ENCODE results near the gene SLC4A8. TPM values are rescaled to one million over a fixed set of nuclear protein-coding genes. Genes with fewer than 3 reads are reported as not detected.

The SLC4A8 gene
- total RNA-seq, 2 donors from 2014 or later: 2.4 to 14.4 TPM

DNA sequence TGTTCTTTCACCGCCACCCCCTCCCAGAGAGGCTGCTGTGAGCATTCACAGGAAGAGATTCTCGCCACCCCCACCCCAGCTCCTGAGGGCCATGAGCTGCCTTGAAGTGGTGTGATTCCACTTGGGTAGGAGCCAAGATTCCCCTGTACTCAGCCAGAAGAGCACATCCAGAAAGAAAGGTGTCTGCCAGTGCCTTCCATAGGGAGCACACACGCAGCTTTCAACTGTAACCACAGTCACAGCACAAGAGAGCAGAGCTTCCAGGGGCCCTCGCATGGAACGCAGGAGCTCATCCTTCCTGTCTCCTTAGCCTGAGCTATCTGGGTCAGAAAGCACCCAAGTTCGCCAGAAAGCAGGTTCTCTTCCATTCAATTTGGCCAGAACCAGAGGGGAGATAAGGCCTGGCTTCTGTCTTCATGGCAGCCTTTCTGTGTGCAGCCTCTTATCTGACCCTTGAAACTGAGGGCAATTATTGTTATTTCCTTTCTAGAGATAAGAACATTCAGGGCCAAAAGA lies 99.8 kb downstream of the SLC4A8 start:
- ATAC-seq (no peak), DNase-seq (ENCODE audit: low spot score in 2 of 2) (no peak)
- no peaks in the 10 kb centered on the region for H3K9me3 Mint-ChIP-seq
- no peak overlapping the region for H3K27ac Mint-ChIP-seq
- H3K36me3 Mint-ChIP-seq: no peaks in the 10 kb centered on the region

DNA sequence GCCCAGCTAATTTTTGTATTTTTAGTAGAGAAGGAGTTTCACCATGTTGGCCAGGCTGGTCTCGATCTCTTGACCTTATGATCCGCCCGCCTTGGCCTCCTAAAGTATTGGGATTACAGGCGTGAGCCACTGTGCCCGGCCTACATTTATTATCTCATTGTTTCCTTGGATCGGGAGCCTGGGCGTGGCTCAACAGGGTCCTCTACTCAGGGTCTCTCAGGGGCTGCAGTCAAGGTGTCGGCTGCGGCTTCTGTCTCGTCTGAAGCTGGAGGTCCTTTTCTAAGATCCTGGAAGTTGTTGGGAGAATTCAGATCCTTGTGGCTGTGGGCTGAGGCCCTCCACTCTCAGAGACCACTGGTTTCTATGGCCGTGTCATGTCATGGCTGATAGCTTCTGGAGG lies 100.9 kb downstream of the SLC4A8 start:
- ATAC-seq: no peak
- no peaks in the 10 kb centered on the region for H3K36me3 Mint-ChIP-seq
- H3K9me3 Mint-ChIP-seq: no peaks in the 10 kb centered on the region
- no peak for DNase-seq (ENCODE audit: low spot score in 2 of 2)
- no peak overlapping the region for H3K27ac Mint-ChIP-seq

DNA sequence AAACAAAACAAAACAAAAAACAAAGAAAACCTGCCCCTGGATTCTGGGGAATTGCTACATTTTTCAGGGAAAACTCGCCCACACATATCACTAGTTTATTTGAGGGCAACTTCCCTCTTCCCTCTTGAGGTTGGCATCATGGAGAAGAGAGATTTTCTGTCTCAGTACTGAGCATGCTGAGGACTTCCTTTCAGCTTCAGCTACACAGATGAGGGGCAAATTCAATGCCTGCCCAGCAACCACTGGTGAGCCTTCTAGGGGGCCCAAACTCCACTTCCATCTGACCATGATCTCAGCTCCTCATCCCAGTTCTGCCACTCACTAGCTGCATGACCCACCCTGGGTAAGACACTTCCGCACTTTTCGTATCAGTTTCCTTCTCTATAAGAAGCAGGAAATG lies 103.3 kb downstream of the SLC4A8 start:
- DNase-seq (ENCODE audit: low spot score in 2 of 2): no peak
- ATAC-seq: no peak
- H3K27ac Mint-ChIP-seq: no peak overlapping the region
- no peaks in the 10 kb centered on the region for H3K9me3 Mint-ChIP-seq
- H3K36me3 Mint-ChIP-seq: no peaks in the 10 kb centered on the region

DNA sequence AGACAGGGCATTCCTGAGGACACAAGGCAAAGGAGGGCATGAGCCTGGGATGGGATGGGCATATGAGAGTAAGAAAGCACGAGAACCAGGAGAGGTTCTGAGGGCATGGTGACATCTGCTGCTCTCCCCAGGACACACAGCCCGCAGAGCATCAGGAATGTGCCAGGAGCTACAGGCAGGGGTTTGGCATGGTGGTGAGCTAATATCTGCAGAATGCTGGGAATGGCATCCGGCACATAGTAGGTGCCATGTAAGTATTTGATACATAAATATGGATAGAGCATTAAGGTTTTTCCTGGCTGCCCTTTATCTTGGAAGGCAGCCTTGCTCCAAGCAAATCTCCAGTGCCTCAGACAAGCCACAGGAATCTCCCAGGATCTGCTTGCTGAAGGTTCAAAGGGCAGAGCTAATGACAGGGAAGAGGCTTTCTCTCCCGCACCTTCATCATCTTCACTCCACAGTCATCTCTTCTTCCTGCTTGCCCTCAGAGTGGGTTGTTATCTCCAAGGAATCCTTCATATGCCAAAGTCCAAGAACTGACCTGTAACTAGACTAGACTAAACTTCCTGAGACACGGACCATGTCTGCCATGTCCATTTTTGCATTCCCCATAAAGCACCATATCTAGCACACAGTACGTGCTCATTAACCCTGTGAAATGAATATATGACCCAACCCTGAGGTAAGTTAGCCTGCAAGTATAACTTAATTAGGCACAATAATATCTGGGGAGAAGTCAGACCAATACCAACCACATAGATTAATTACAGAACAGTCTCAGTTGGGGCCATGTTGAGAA lies 104.4 kb downstream of the SLC4A8 start:
- no peak overlapping the region for H3K27ac Mint-ChIP-seq
- ATAC-seq (no peak), DNase-seq (ENCODE audit: low spot score in 2 of 2) (no peak)
- no peaks in the 10 kb centered on the region for H3K9me3 Mint-ChIP-seq
- no peaks in the 10 kb centered on the region for H3K36me3 Mint-ChIP-seq

DNA sequence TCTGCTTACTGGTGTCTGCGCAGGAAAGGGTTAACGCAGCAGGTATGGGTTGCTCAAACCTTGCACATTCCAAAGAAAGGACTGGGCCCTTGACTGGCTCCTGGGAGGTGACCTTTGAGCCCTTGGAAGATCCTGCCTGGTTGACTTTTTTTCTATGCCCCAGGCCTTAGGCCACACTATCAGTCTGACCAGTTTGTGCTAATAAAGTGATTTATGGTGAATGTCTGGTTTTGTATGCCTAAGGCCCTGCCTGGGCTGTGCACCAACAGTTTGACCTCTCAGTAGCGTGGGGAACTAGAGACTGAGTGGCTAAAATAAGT lies 105.0 kb downstream of the SLC4A8 start:
- no peak for ATAC-seq
- Mint-ChIP-seq H3K36me3 (no peaks in the 10 kb centered on the region), H3K27ac (no peak overlapping the region), H3K9me3 (no peaks in the 10 kb centered on the region)
- DNase-seq (ENCODE audit: low spot score in 2 of 2): no peak

DNA sequence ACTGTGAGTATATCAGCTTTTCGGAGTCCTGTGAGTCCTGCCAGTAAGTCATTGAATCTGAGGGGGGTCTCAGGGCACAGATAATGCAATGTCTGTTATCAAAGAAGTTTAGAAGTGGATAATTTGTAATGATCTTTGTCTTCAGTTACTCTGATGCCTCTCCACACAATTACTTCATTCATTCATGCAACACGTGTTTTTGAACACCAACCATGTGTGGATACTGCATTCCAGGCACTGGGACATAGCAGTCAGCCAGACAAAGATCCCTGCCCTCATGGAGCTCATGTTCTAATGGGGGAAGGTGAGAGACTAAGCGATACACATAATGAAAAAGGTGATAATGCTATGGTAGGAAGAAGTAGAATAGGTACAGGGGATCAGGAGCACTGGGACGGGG lies 105.6 kb downstream of the SLC4A8 start:
- Mint-ChIP-seq H3K27ac (no peak overlapping the region), H3K36me3 (no peaks in the 10 kb centered on the region), H3K9me3 (no peaks in the 10 kb centered on the region)
- DNase-seq (ENCODE audit: low spot score in 2 of 2): no peak
- no peak for ATAC-seq

DNA sequence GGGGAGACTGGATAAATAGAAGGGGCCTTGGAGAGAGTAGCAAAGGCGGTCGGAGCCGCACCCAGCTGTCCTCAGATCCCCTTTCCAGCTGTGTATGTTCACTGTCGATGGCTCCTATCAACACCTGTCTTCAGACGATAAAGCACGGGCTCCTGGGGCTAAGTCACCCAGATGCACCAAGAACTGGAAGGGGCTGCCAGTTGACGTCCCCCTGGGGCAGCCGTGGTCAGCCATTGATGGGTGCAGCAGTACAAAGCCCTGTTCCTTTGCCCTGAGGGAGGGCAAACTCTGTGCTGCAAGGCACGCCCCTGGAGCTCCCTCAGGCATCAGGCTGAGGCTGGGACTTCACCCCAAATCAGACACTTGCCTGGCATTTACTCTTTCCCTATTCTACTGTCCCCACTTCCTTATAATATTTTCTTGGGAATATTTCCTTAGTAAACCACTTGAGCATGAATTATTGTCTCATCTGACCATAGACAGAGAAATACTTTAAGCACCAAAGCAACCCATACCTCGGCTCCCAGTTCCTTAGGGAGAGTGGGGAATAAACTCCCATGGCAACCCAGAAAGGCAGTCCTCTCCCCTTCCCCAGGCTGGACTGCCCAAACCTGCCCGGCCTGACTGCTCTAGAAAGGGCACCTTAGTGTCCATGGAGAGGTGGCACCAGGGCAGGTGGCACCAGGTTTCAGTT lies 106.8 kb downstream of the SLC4A8 start:
- Mint-ChIP-seq H3K9me3 (no peaks in the 10 kb centered on the region), H3K27ac (no peak overlapping the region), H3K36me3 (no peaks in the 10 kb centered on the region)
- no peak for ATAC-seq
- no peak for DNase-seq (ENCODE audit: low spot score in 2 of 2)

DNA sequence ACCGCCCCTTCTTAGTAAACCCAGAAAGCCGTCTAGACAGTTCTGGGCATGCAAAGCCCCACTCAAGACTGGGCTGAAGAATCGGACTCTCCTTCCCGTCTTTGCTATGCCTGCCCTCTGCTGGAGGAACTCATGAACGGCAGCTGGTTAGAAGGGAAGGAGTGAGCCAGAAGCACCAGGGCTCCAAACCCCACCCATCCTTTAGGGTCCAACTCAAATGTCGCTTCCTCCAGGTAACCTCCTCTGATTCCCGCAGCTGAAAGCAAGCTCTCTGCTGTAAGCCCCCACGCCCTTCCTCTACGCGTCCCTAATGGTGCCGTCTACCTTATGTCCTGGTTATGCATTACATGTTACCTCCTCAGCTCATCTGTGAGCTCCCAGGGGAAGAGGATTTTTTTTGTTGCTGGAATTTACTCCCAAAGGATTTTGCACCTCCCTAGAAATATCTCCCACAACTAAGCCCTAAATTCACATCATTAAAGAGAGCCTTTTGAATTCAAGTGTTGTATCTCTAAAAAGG lies 107.4 kb downstream of the SLC4A8 start:
- no peak overlapping the region for H3K27ac Mint-ChIP-seq
- peak; percentile 68 to 81 for DNase-seq (ENCODE audit: low spot score in 2 of 2)
- no peaks in the 10 kb centered on the region for H3K36me3 Mint-ChIP-seq
- ATAC-seq: peak; percentile 88
- no peaks in the 10 kb centered on the region for H3K9me3 Mint-ChIP-seq

DNA sequence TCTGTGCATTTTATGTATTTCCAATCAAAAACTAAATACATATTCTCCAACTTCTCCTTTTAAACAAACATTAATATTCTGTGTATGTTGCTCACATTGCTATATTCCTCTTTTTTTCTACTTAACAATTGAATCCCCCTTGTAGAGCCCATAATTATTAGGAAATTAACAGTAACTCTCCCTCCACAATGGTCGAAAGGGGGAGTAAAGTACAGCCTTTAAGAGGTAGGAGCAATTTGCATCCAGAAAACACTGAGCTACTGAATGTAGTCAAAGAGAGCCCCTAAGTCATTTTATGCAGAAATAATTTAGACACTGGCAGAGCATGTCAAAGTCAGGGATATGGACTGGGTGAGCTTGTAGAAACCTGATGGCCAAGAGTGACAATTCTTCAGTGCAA lies 109.2 kb downstream of the SLC4A8 start:
- no peak overlapping the region for H3K27ac Mint-ChIP-seq
- DNase-seq (ENCODE audit: low spot score in 2 of 2) (no peak), ATAC-seq (no peak)
- H3K9me3 Mint-ChIP-seq: no peaks in the 10 kb centered on the region
- no peaks in the 10 kb centered on the region for H3K36me3 Mint-ChIP-seq

DNA sequence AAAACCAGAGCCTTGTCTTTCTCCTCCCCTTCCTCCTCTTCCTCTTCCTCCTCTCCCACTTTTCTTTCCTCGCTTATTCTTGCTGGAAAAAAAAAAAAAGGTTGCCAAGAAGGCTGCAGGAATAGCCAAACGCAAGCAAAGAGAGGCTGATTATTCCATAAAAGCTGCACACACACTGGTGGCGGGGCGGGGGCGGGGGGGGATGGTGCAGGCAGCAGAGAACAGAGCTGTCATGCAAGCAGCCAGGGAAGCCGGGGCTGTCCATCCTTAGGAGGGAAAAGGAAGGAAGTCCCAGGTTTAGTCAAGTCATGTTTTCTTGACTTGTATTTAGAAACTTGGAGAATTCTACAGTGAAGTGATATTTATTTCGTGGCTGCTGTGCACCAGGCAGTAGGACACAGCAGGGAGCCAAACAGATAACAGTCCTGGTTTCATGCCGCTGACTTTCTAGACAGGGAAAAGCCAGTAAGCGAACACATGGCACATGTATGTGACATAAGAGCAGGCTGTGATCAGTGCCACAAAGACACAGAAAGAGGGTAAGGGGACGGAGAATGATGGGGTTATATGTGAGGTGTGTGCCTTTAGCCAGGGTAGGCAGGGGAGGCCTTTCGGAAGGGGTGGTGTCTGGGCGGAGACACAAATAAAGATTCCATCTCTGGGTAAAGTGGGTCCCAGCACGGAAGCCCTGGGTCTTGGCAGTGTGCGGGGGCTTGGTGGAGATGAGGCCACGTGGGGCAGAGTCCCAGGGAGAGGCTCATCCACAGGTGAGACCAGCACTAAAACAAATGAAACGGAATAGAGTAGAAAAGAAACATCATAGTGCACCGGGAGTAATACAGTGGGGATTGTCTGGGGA lies 109.8 kb downstream of the SLC4A8 start:
- no peak overlapping the region for H3K27ac Mint-ChIP-seq
- DNase-seq (ENCODE audit: low spot score in 2 of 2): no peak
- no peaks in the 10 kb centered on the region for H3K36me3 Mint-ChIP-seq
- no peaks in the 10 kb centered on the region for H3K9me3 Mint-ChIP-seq
- ATAC-seq: no peak

DNA sequence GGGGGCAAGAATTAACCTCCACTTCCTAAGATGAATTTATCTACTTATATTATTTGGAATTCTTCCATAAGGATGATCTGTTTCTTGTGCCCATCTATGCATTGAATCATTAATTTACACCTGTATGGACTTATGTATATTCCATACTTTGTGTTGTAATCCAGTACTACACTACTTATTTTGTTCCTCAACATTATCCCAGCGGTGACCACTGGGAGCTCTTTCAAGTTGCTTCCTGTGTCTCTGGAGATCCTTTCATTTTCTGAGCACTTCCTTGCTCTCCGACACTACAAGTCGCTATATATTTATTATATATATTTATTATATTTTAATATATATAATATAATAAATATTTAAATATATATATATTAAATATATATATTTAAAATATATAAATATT lies 111.5 kb downstream of the SLC4A8 start:
- no peaks in the 10 kb centered on the region for H3K36me3 Mint-ChIP-seq
- no peak overlapping the region for H3K27ac Mint-ChIP-seq
- DNase-seq (ENCODE audit: low spot score in 2 of 2) (no peak), ATAC-seq (no peak)
- no peaks in the 10 kb centered on the region for H3K9me3 Mint-ChIP-seq

DNA sequence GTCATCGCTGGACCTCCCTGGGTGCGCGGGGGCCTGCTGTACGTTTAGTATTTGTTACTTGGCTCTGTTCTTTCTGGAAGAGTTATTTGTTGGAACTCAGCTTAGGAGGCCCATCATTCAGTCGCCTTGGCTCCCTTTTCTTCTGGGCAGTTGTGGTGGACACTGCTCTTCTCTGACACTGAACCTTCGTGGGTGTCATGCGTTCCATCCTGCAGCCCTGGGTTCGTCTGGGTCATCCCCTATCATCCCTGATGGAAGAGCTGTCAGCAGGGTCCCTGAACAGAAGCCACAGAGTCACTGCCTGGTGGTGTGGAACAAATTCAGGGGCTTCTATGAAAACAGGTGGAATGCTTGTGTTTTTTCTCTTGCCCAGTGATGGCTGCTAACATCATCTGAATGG lies 113.5 kb downstream of the SLC4A8 start:
- ATAC-seq (no peak), DNase-seq (ENCODE audit: low spot score in 2 of 2) (no peak)
- Mint-ChIP-seq H3K27ac (no peak overlapping the region), H3K36me3 (no peaks in the 10 kb centered on the region), H3K9me3 (no peaks in the 10 kb centered on the region)

DNA sequence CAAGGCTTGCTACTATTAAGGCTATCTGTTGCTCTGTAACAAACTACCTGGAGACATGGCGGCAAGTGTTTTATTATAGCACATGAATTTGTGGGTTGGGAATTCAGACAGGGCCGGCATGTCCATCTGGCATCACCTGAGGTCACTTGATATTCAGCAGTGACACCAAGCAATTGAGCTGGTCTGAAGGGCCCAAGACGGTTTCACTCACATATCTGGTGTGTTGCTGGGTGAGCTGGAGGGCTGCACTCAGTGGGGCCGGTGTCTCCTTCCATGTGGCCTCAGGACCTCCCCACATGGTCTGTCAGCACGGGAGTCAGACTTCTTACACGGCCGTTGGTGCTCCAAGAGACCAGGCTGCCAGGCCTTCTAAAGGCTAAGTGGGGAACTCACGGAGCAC lies 114.0 kb downstream of the SLC4A8 start:
- DNase-seq (ENCODE audit: low spot score in 2 of 2) (no peak), ATAC-seq (no peak)
- H3K9me3 Mint-ChIP-seq: no peaks in the 10 kb centered on the region
- H3K36me3 Mint-ChIP-seq: no peaks in the 10 kb centered on the region
- no peak overlapping the region for H3K27ac Mint-ChIP-seq

DNA sequence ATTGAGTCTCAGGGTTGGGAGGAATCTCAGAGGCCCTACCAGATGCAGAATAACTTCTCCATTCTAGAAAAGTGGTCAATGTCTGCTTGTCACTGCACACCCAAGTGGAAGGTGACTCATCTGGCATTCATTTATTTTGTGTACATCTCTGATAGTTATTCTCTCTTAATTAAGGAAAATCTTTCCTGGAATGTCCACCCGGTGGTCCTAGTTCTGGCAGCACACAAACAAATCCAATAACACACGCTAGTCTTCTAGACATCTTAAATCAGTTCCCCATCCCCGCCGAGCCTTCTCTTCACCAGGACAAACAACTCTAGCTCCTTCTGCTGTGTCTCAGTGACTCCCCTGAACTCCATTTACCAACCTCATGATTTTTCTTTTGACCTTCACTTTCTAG lies 116.4 kb downstream of the SLC4A8 start:
- DNase-seq (ENCODE audit: low spot score in 2 of 2): no peak
- H3K27ac Mint-ChIP-seq: no peak overlapping the region
- no peak for ATAC-seq
- peaks cover 0 to 4% of the 10 kb centered on the region in 2 donors for H3K36me3 Mint-ChIP-seq
- peaks cover 0 to 3% of the 10 kb centered on the region in 2 donors for H3K9me3 Mint-ChIP-seq

DNA sequence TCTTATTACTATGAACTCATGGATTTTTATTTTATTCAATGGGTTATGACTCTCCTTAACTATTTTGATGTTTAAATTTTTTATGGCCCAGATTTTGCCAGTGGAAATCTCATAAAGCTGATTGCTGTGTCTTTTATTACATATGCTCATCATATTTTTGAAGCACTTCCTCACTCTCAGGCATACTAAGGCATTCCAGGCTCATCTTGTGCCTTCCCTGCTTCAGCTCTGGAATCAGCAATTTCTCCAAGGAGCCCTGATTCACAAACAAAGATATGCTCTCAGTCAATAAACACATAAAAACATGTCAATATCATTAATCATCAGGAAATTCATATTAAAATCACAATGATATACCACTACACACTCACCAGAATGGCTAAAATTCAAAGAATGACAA lies 121.5 kb downstream of the SLC4A8 start:
- peaks cover 0 to 4% of the 10 kb centered on the region in 2 donors for H3K36me3 Mint-ChIP-seq
- no peak overlapping the region for H3K27ac Mint-ChIP-seq
- DNase-seq (ENCODE audit: low spot score in 2 of 2) (no peak), ATAC-seq (no peak)
- H3K9me3 Mint-ChIP-seq: peaks cover 0 to 3% of the 10 kb centered on the region in 2 donors

DNA sequence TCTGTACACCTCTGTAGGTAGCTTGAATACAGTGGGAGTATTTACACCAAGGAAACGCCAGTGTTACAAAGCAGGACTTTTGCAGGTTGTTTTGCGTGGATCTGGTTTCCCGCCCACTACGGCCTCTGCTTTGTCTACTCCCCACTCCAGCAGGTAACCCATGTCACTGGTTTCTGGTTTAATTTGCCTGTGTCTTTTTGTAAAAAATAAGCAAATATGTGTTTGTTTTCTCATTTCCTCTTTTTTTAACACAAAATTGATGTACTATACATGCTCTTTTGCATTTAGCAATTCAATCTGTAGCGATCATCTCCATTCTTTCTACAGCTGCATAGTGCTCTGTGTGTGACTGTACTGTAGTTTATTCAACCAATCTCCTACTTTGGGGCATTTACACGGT lies 123.0 kb downstream of the SLC4A8 start:
- Mint-ChIP-seq H3K36me3 (peaks cover 0 to 4% of the 10 kb centered on the region in 2 donors), H3K9me3 (peaks cover 0 to 3% of the 10 kb centered on the region in 2 donors), H3K27ac (no peak overlapping the region)
- no peak for ATAC-seq
- no peak for DNase-seq (ENCODE audit: low spot score in 2 of 2)

DNA sequence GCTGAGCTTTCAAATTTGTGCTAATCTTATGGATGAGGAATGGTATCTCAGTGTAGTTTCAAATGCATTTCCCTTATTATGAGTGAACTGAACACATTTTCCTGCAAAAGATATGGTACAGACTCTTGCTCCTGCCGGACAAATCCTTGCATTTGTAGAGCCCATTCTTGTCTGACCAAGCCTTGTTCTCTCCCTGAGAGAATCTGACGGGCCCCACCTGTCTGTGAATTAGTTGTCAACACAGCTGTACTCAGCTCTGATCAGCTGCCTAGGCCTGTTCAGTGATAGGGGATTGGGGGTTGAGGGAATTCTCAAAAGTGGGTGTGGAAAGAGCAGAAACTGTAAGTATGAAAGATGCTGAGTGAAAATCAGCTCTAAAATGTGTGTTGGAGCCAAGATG lies 123.6 kb downstream of the SLC4A8 start:
- DNase-seq (ENCODE audit: low spot score in 2 of 2) (no peak), ATAC-seq (no peak)
- H3K9me3 Mint-ChIP-seq: peaks cover 0 to 3% of the 10 kb centered on the region in 2 donors
- H3K27ac Mint-ChIP-seq: no peak overlapping the region
- peaks cover 0 to 4% of the 10 kb centered on the region in 2 donors for H3K36me3 Mint-ChIP-seq

Measured in activated naive CD4-positive, alpha-beta T cell treated with anti-CD3 and anti-CD28 coated beads, Interleukin-2, amount 50 U/mL, for 72 hours (primary cell).